Thoracic aorta (tissue), 2 donors: ENCODE data around the gene SDSL. TPM values are rescaled to one million over a fixed set of nuclear protein-coding genes. Genes with fewer than 3 reads are reported as not detected.

Experiments used
- ATAC-seq: fragments of 150-250 bp; one replicate; pipeline ENCODE4 v1.8.0; 2017; ENCODE audit warnings: low read depth; ENCODE audit not compliant: insufficient number of reproducible peaks, low FRiP score
- DNase-seq: peaks from one replicate; pipeline ENCODE4 v3.0.0-alpha.2; 2020; ENCODE audit warnings: low spot score
- H3K27ac ChIP-seq, 2 donors: fragments of 200-600 bp; sonication (generic); 1 replicate in 1 of 2; 2 replicates in 1 of 2; pipeline ENCODE4 v1.5.1; 2016; ENCODE audit warnings: mild to moderate bottlenecking in 2 of 2, moderate library complexity in 2 of 2
- H3K27me3 ChIP-seq: fragments of 200-600 bp; sonication (generic); replicated peaks from 2 replicates; pipeline ENCODE4 v1.6.0; 2016; ENCODE audit warnings: mild to moderate bottlenecking; ENCODE audit not compliant: insufficient read depth
- H3K36me3 ChIP-seq: fragments of 200-600 bp; sonication (generic); one replicate; pipeline ENCODE4 v1.5.1; 2016
- H3K4me1 ChIP-seq, 2 donors: fragments of 200-600 bp; sonication (generic); 1 replicate in 1 of 2; 2 replicates in 1 of 2; pipeline versions ENCODE4 v1.5.1 to v1.6.0; 2016; ENCODE audit warnings: low read depth in 2 of 2, mild to moderate bottlenecking in 1 of 2; ENCODE audit not compliant: control insufficient read depth in 1 of 2
- H3K4me3 ChIP-seq: fragments of 200-600 bp; sonication (generic); 2 replicates; pipeline ENCODE4 v1.5.1; 2016; ENCODE audit warnings: mild to moderate bottlenecking
- H3K9me3 ChIP-seq: fragments of 200-600 bp; sonication (generic); 2 replicates; pipeline ENCODE4 v1.5.1; 2016
- CTCF ChIP-seq: fragments of 200-600 bp; sonication (generic); IDR thresholded peaks from one replicate; pipeline ENCODE4 v1.5.1; 2019; ENCODE audit warnings: antibody characterized with exemption
- total RNA-seq, 2 donors: library from RNA; depleted of rRNA; stranded (reverse); fragments of >200 nt; gene quantifications; one replicate each; pipeline versions ENCODE4 v1.1.0 to v1.2.3, GENCODE V29; 2016

The SDSL gene
- total RNA-seq, 2 donors from 2014 or later = 3.5 to 9.0 TPM

DNA sequence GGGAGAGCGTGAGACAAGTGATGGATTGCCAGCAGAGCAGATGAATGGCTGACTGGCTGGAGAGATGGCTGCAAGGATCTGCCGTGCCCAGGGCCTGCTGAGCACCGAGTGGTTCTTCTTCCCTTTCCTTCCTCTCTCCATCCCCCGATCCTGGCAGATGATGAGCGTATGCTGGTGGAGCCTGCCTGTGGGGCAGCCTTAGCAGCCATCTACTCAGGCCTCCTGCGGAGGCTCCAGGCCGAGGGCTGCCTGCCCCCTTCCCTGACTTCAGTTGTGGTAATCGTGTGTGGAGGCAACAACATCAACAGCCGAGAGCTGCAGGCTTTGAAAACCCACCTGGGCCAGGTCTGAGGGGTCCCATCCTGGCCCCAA lies 15.5 kb downstream of the SDSL start:
- no peaks in the 10 kb centered on the region for H3K27me3 ChIP-seq
- TF ChIP-seq CTCF = no peak
- no peak overlapping the region for H3K4me3 ChIP-seq
- no peak overlapping the region for H3K27ac ChIP-seq
- DNase-seq (no peak), ATAC-seq (no peak)
- no peaks in the 10 kb centered on the region for H3K4me1 ChIP-seq
- no peaks in the 10 kb centered on the region for H3K36me3 ChIP-seq
- H3K9me3 ChIP-seq = no peaks in the 10 kb centered on the region

- no peak overlapping the region for H3K4me3 ChIP-seq
- H3K4me1 ChIP-seq = no peaks in the 10 kb centered on the region
- ATAC-seq (no peak), DNase-seq (no peak)
- no peaks in the 10 kb centered on the region for H3K27me3 ChIP-seq
- H3K36me3 ChIP-seq = no peaks in the 10 kb centered on the region
- no peaks in the 10 kb centered on the region for H3K9me3 ChIP-seq
- TF ChIP-seq CTCF = no peak
- no peak overlapping the region for H3K27ac ChIP-seq
These were observed 16.5 kb downstream of the SDSL start for GRCh38 chr12:113438523-113439300.

GRCh38 chr12:113439301-113439597 lies 17.1 kb downstream of the SDSL start:
- DNase-seq (no peak), ATAC-seq (no peak)
- Histone ChIP-seq H3K4me1 (no peaks in the 10 kb centered on the region), H3K9me3 (no peaks in the 10 kb centered on the region), H3K4me3 (no peak overlapping the region), H3K36me3 (no peaks in the 10 kb centered on the region), H3K27me3 (no peaks in the 10 kb centered on the region), H3K27ac (no peak overlapping the region)
- TF ChIP-seq CTCF = no peak

DNA sequence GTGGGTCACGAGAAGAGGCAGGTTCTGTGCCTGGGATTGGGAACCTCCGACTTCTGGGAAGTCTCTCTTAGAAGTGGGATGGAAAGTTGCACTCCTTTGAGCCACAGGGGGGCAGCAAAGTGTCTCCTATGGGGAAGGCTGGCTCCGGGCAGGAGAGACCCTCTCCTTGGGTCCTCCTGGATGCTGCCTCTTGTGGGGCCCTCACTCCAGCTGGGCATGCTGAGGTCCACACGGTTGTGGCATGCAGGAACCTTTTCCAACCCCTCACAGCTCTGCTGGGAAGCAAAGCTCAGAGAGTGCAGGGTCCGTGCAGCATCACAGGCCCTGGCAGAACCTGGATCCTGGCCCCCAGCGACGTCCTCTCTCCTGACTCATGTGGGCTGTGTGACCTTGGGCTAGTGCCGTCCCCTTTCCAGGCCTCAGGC lies 17.4 kb downstream of the SDSL start:
- ATAC-seq (no peak), DNase-seq (no peak)
- H3K9me3 ChIP-seq = no peaks in the 10 kb centered on the region
- TF ChIP-seq CTCF = peak; percentile 5
- no peaks in the 10 kb centered on the region for H3K36me3 ChIP-seq
- no peaks in the 10 kb centered on the region for H3K4me1 ChIP-seq
- no peaks in the 10 kb centered on the region for H3K27me3 ChIP-seq
- H3K4me3 ChIP-seq = no peak overlapping the region
- no peak overlapping the region for H3K27ac ChIP-seq

GRCh38 chr12:113440336-113440735 lies 18.2 kb downstream of the SDSL start:
- Histone ChIP-seq H3K4me1 (no peaks in the 10 kb centered on the region), H3K4me3 (no peak overlapping the region), H3K36me3 (no peaks in the 10 kb centered on the region), H3K9me3 (no peaks in the 10 kb centered on the region), H3K27ac (no peak overlapping the region), H3K27me3 (no peaks in the 10 kb centered on the region)
- TF ChIP-seq CTCF = no peak
- ATAC-seq = no peak
- DNase-seq = no peak
